ENCODE measurements around the gene SPPL2C.

GRCh38 chr17:45863857-45864654, 19.4 kb downstream of the SPPL2C start:
- TF ChIP-seq POLR2A (IDR thresholded peaks at IDR 0.05), result no peak
- no peak for TF ChIP-seq CTCF (IDR thresholded peaks at IDR 0.05)

Data from Peyer's patch (tissue), 4 donors.